GM23248 (cell line): ENCODE results near the gene TYW1. TPM values are rescaled to one million over a fixed set of nuclear protein-coding genes. Genes with fewer than 3 reads are reported as not detected.
"Not testable (repeated sequence)": the region's sequence is repeated elsewhere in the genome, so short reads cannot be mapped to it uniquely, and the experiment has no call there.

Source experiments
- DNase-seq: peaks from one replicate; pipeline ENCODE4 v3.0.0-alpha.2; 2015
- H2AFZ ChIP-seq: fragments of 200-600 bp; sonication (generic); 2 replicates; pipeline ENCODE4 v1.6.1; 2016; ENCODE audit warnings: antibody characterized with exemption
- H3F3A ChIP-seq: fragments of 200-600 bp; sonication (generic); 2 replicates; pipeline ENCODE4 v1.6.1; 2016; ENCODE audit warnings: mild to moderate bottlenecking, antibody characterized with exemption, mixed run types; ENCODE audit not compliant: insufficient read depth
- H3K27ac ChIP-seq: fragments of 200-600 bp; sonication (generic); 2 replicates; pipeline ENCODE4 v1.5.1; 2016; ENCODE audit warnings: mild to moderate bottlenecking
- H3K27me3 ChIP-seq: fragments of 200-600 bp; sonication (generic); replicated peaks from 2 replicates; pipeline ENCODE4 v1.6.1; 2016; ENCODE audit warnings: mild to moderate bottlenecking; ENCODE audit not compliant: insufficient read depth
- H3K36me3 ChIP-seq: fragments of 200-600 bp; sonication (generic); 2 replicates; pipeline ENCODE4 v1.6.1; 2016; ENCODE audit warnings: low read depth, mild to moderate bottlenecking
- H3K4me1 ChIP-seq: fragments of 200-600 bp; sonication (generic); 2 replicates; pipeline ENCODE4 v1.6.1; 2016; ENCODE audit warnings: mild to moderate bottlenecking; ENCODE audit not compliant: insufficient read depth
- H3K4me2 ChIP-seq: fragments of 200-600 bp; sonication (generic); one replicate; pipeline ENCODE4 v1.6.1; 2016; ENCODE audit warnings: mild to moderate bottlenecking; ENCODE audit not compliant: unreplicated experiment
- H3K4me3 ChIP-seq: fragments of 200-600 bp; sonication (generic); 2 replicates; pipeline ENCODE4 v1.5.1; 2016; ENCODE audit warnings: mild to moderate bottlenecking
- H3K79me2 ChIP-seq: fragments of 200-600 bp; sonication (generic); 2 replicates; pipeline ENCODE4 v1.6.1; 2016; ENCODE audit warnings: mild to moderate bottlenecking; ENCODE audit not compliant: insufficient read depth
- H3K9ac ChIP-seq: fragments of 200-600 bp; sonication (generic); 2 replicates; pipeline ENCODE4 v1.6.1; 2016; ENCODE audit warnings: mild to moderate bottlenecking
- H3K9me2 ChIP-seq: fragments of 200-600 bp; sonication (generic); 2 replicates; pipeline ENCODE4 v1.6.1; 2016; ENCODE audit warnings: mixed run types, mild to moderate bottlenecking, moderate library complexity; ENCODE audit not compliant: insufficient read depth
- H3K9me3 ChIP-seq: fragments of 200-600 bp; sonication (generic); one replicate; pipeline ENCODE4 v1.6.1; 2017; ENCODE audit warnings: low read depth
- H4K20me1 ChIP-seq: fragments of 200-600 bp; sonication (generic); 2 replicates; pipeline ENCODE4 v1.6.0; 2016; ENCODE audit not compliant: insufficient read depth
- WGBS, 2 experiments: methylation state at CpG; one replicate each; pipeline ENCODE4 v1.1.6; 2015 to 2017; ENCODE audit warnings: low lambda C conversion rate in 2 of 2, low coverage in 1 of 2; ENCODE audit errors: missing lambda C conversion rate in 2 of 2; 5-methylcytosine and 5-hydroxymethylcytosine counted together
- in situ Hi-C: fragments of 300-500 bp; cut with MboI; formaldehyde crosslinking; loops from 2 replicates; pipeline ENCODE4 v1.15.0; 2020
- polyA plus RNA-seq: library from polyadenylated mRNA; unstranded; fragments of >200 nt; fragmentation: Nextera tagmentation; extraction: Ambion mirVana; gene quantifications from 2 replicates; pipeline ENCODE4 v1.2.1, GENCODE V29; 2016
- total RNA-seq: library from RNA; depleted of rRNA; stranded (reverse); fragments of >200 nt; shearing (Covaris generic); gene quantifications from 2 replicates; pipeline ENCODE4 v1.2.3, GENCODE V29; 2014

TYW1 gene
- total and polyA plus RNA-seq, 2 experiments from 2014 or later, result 11.1 to 14.7 TPM

DNA sequence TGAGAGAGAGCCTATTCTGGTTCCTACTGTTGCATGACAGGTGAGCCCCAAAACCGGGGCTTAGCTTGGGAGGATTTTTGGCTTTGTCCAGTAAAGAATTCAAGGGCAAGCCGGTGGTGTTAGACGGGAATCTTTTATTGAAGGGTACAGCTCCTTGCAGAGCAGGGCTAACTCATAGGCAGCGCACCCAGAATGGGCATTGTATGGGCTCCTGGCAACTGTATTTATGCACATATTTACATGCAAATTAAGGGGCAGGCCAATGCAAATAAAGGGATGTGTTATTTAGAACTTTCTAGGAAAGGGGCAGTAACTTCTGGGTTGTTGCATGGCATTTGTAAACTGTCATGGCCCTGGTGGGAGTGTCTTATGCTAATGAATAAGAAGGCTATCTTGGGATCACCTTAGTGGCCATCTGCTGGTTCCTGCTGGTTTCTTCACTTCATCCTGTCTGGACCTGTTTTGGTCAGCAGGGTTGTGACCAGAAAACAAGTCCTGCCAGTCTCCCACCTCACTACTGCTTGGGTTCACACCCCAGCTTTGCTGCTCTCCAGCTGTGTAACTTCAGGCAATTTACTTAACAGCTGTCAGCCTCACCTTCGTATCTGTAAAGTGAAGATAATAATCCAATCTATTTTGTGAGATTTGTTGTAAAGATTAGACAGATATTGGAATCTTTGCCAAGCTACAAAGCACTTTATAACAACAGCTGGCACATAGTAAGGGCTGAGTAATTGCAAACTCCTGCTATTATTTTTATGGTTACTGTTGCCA is 182.5 kb downstream of the TYW1 start:
- H3K4me1 ChIP-seq, H3K9ac ChIP-seq, in situ Hi-C loops, H3K79me2 ChIP-seq, H3K27me3 ChIP-seq, H3F3A ChIP-seq, H3K27ac ChIP-seq, H3K4me2 ChIP-seq, H3K36me3 ChIP-seq, DNase-seq, H3K4me3 ChIP-seq, H3K9me2 ChIP-seq, H4K20me1 ChIP-seq, H3K9me3 ChIP-seq, H2AFZ ChIP-seq: not testable (repeated sequence)
- WGBS, 2 experiments, result 68 to 74% methylated on average over 5 of the region's 5 CpGs

DNA sequence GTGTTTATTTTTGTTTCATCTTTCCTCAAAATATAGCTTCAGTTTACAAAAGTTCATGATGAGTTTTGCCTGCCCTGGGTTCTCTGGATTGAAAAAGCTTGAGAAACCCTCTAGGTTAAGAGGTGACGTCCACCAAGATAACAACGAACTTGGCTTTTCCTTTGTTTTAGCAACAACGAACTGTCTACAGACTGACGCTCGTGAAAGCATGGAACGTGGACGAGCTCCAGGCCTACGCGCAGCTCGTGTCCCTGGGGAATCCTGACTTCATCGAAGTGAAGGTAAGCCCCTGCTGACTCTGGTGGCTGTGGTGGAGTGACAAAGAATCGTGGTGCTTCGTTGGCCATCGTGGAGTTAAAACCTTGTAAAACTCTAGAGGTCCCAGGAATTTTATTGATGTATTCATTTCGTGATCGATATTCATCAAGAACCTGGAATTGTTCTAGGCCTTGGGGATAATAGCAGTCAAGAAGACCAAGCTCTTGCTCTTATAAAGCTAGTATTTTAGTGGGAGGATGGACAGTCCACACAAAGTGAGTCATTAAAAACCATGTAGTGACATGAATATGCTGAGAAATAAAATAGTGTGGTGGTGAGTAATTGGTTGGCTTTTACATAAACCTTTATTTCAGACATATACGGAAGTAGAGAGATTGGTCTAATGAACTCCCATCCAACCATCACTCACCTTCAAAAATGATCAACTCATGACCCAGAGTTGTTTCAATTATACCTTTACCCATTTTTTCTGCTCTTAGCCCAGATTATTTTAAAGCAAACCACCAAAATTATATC is 186.5 kb downstream of the TYW1 start:
- in situ Hi-C loops, H3K9ac ChIP-seq, H3K27me3 ChIP-seq, H3K4me3 ChIP-seq, H3K79me2 ChIP-seq, H3K36me3 ChIP-seq, H3F3A ChIP-seq, H3K4me2 ChIP-seq, H3K9me3 ChIP-seq, H2AFZ ChIP-seq, H4K20me1 ChIP-seq, H3K4me1 ChIP-seq, H3K9me2 ChIP-seq, H3K27ac ChIP-seq: not testable (repeated sequence)
- peak; percentile 5 for DNase-seq
- WGBS, 2 experiments, result 96 to 97% methylated on average over 15 to 17 of the region's 17 CpGs

DNA sequence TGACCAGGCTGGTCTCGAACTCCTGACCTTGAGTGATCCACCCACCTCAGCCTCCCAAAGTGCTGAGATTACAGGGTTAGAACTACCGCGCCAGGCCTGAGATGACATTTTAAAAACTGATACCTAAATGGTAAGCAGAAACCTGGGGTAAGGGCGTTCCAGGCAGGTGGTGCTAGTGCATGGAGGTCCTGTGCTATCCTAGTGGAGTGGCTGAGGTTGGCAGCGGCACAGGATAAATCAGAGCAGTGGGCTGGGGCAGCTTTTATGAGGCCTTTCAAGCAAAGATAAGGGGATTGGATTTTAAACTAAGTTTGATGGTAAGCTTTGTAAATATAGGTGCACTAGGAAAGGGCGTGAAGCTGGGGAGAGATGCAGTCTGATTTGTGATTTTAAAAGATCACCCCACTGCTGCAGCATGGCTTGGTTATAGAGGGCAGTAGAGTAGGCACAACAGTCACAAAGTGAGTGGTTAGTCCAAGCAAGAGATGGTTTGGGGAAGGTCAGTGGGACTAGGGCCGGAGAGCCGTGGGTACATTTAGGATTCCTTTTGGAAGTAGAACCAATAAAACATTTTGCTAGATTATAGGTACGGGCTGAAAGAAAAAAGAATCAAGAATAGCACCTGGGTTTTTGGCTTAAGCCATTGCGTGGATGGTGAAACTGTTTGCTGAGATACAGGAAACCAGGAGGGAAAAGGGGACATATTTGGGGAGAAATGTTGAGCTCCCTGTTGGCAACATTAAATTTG is 188.5 kb downstream of the TYW1 start:
- H3K79me2 ChIP-seq, DNase-seq, H3K27ac ChIP-seq, H2AFZ ChIP-seq, H3K4me3 ChIP-seq, H3K27me3 ChIP-seq, H3K36me3 ChIP-seq, H3F3A ChIP-seq, H3K9me2 ChIP-seq, H3K9me3 ChIP-seq, H3K4me2 ChIP-seq, H4K20me1 ChIP-seq, in situ Hi-C loops, H3K4me1 ChIP-seq, H3K9ac ChIP-seq: not testable (repeated sequence)
- WGBS, 2 experiments, result 96 to 98% methylated on average over 9 to 10 of the region's 10 CpGs

DNA sequence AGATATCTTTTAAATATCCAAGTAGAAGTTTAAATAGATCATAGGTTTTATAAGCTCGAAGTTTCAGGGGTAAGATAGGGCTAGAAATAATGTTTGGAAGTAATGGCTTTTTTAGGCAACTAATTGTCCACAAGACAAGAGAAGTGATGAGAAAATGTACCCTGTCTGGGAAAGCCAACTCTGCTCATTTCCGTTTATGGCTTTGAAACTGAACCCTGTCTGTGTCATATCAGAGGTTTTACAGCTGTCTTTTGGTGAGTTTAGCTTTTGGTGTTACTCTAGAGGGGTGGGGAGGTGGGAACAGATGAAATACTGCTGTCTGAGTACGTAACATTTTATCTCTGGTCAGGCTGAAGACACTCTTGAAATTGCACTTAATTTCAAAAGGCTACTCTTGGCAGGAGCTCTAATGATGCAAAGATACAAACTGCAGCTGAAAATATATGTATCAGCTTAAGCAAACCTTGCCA is 189.1 kb downstream of the TYW1 start:
- H4K20me1 ChIP-seq, H3K36me3 ChIP-seq, DNase-seq, H3K4me3 ChIP-seq, H3F3A ChIP-seq, H3K27ac ChIP-seq, H3K9me2 ChIP-seq, H2AFZ ChIP-seq, H3K27me3 ChIP-seq, H3K79me2 ChIP-seq, H3K9me3 ChIP-seq, H3K4me1 ChIP-seq, H3K4me2 ChIP-seq, in situ Hi-C loops, H3K9ac ChIP-seq: not testable (repeated sequence)
- WGBS, 2 experiments, result 50 to 60% methylated on average over 2 of the region's 3 CpGs

DNA sequence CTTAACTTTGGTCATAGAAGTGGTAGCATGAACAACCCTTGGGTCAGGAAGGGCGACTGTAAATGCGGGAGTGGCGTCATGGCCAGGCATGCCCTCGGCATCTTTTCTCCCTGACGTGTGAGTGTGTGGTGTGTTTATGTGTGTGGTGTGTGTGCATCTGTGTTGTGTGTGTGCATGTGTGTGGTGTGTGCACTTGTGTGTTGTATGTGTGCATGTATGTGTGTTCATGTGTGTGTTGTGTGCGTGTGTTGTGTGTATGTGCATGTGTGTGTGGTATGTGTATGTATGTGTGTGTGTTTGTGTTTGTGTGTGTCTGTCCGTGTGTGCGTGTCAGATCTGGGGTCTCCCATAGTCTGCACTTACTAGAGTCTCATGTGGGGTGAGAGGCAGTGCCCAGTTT is 192.5 kb downstream of the TYW1 start:
- H3K27me3 ChIP-seq, H3K9ac ChIP-seq, H4K20me1 ChIP-seq, H3K9me3 ChIP-seq, H3K4me3 ChIP-seq, DNase-seq, H3K36me3 ChIP-seq, H2AFZ ChIP-seq, H3K27ac ChIP-seq, H3K79me2 ChIP-seq, H3K4me2 ChIP-seq, H3F3A ChIP-seq, H3K4me1 ChIP-seq, in situ Hi-C loops, H3K9me2 ChIP-seq: not testable (repeated sequence)
- 97% methylated on average over 8 of the region's 8 CpGs for whole genome bisulfite sequencing, 2 experiments

DNA sequence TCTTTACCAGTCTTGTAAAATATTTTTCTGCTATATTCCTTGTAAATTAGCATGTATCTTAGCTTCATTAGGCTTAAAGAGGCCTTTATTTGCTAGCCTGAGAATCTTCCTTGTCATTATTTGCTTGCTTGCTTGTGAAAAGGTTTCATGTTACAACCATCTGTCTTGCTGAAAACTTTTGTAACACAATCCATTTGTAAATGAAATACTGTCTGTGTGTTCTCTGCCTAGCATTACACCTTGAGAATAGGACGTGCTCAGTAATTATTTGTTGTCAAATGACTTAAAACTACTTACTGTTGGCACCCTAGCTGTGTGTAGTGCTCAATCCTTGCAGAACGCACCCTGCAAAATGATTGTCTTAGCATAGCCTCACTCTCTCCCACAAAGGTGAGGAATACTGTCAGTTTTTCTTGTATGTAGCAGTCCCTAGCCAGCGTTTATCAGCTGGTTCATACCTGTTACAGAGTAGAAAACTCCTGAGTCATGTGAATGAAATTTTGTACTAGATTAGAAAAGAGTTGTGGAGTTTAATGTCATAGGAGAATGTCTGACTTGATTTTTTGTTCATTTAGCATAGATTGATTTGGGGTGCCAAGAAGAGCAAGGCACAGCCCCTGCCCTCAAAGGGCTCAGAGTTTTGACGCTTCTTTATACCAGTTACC is 193.3 kb downstream of the TYW1 start:
- not testable (repeated sequence) for H3K36me3 ChIP-seq
- 95% methylated on average over 3 to 4 of the region's 4 CpGs for WGBS, 2 experiments

More for the DNA sequence above, 193.3 kb downstream of the TYW1 start:
- H3K27ac ChIP-seq, H3K4me1 ChIP-seq, H3K79me2 ChIP-seq, H3K9me2 ChIP-seq, in situ Hi-C loops, H3K9me3 ChIP-seq, DNase-seq, H4K20me1 ChIP-seq, H3K4me3 ChIP-seq, H2AFZ ChIP-seq, H3F3A ChIP-seq, H3K9ac ChIP-seq, H3K4me2 ChIP-seq, H3K27me3 ChIP-seq: not testable (repeated sequence)
